K562 treated with DMSO at 1 percent for 4 hours (cell line): ENCODE measurements around the gene ZKSCAN7. TPM values are rescaled to one million over a fixed set of nuclear protein-coding genes. Genes with fewer than 3 reads are reported as not detected.

Experiments used
- total RNA-seq: library from RNA; unstranded; fragments of 300-600 nt; gene quantifications from 2 replicates; pipeline ENCODE4 v1.2.3, GENCODE V29; 2022; ENCODE audit not compliant: insufficient read depth

The ZKSCAN7 gene
- not detected in 2 replicates for total RNA-seq

GRCh38 chr3:44554626-44555592 lies at the start of gene ZKSCAN7:
TSS of gene ZKSCAN7 (plus strand) at chr3:44555193. CDS start at chr3:44557048, 1,855 bp downstream.

GRCh38 chr3:44584646-44585501 lies 29.9 kb downstream of the ZKSCAN7 start, which contains the start of gene ZNF660:
TSS of gene ZNF660 (plus strand) at chr3:44584964. CDS start at chr3:44594194, 9,230 bp downstream.

Other genes starting within 250 kb of the ZKSCAN7 start
- 22.6 and 36.6 TPM in 2 replicates for gene TCAIM, start 216.4 kb upstream of the ZKSCAN7 start, total RNA-seq
- 4.0 and 5.0 TPM in 2 replicates for gene ZNF445, start 77.5 kb upstream of the ZKSCAN7 start, total RNA-seq
- 0.10 and 2.8 TPM in 2 replicates for gene ZNF660, start 29.8 kb downstream of the ZKSCAN7 start, total RNA-seq
- 10.5 and 10.6 TPM in 2 replicates for gene ZNF197, start 69.8 kb downstream of the ZKSCAN7 start, total RNA-seq
- 6.0 and 6.6 TPM in 2 replicates for gene ZNF35, start 93.5 kb downstream of the ZKSCAN7 start, total RNA-seq
- 0.50 and 0.54 TPM in 2 replicates for gene ZNF502, start 157.5 kb downstream of the ZKSCAN7 start, total RNA-seq
- gene ZNF501, start 174.4 kb downstream of the ZKSCAN7 start, total RNA-seq: 1.8 and 2.1 TPM in 2 replicates
- gene KIAA1143, start 206.4 kb downstream of the ZKSCAN7 start, total RNA-seq: 15.3 and 16.4 TPM in 2 replicates
- gene KIF15, start 206.6 kb downstream of the ZKSCAN7 start, total RNA-seq: 5.7 and 9.5 TPM in 2 replicates